ENCODE data around the gene PDE8A. TPM values are rescaled to one million over a fixed set of nuclear protein-coding genes. Genes with fewer than 3 reads are reported as not detected.

Gene PDE8A
- total and polyA plus RNA-seq, 5 experiments from 2014 or later: 0.90 to 32.3 (median 3.0) TPM

- no peak overlapping the region for H3K27ac Mint-ChIP-seq
- H3K4me1 Mint-ChIP-seq: no peaks in the 10 kb centered on the region
- POLR2A ChIA-PET: interaction anchor here (0.7 kb wide), 1 partner anchor 74 kb away, joined by 6 read pairs; no protein-coding TSS in a partner anchor
- peaks cover 3 to 42% (median 34%) of the 10 kb centered on the region in 3 donors for H3K36me3 Mint-ChIP-seq
- no peaks in the 10 kb centered on the region for H3K27me3 Mint-ChIP-seq
- ATAC-seq: no peak
- no peaks in the 10 kb centered on the region for H3K9me3 Mint-ChIP-seq
- DNase-seq: no peak
- H3K4me3 Mint-ChIP-seq: no peak overlapping the region
Observed at GRCh38 chr15:85139391-85139790, 157.7 kb downstream of the PDE8A start.

- H3K9me3 Mint-ChIP-seq: peaks cover 0 to 2% (median 0%) of the 10 kb centered on the region in 9 donors
- POLR2A ChIA-PET: no interaction called here
- ATAC-seq (no peak), DNase-seq (no peak)
- H3K27ac Mint-ChIP-seq: no peak overlapping the region
- peaks cover 0 to 21% (median 17%) of the 10 kb centered on the region in 3 donors for H3K36me3 Mint-ChIP-seq
- no peaks in the 10 kb centered on the region for H3K4me1 Mint-ChIP-seq
- H3K27me3 Mint-ChIP-seq: no peaks in the 10 kb centered on the region
- no peak overlapping the region for H3K4me3 Mint-ChIP-seq
Observed at GRCh38 chr15:85141726-85142125, 160.1 kb downstream of the PDE8A start.

GRCh38 chr15:85142312-85142711 lies 160.7 kb downstream of the PDE8A start:
- Mint-ChIP-seq H3K27ac (no peak overlapping the region), H3K27me3 (no peaks in the 10 kb centered on the region), H3K9me3 (peaks cover 0 to 2% (median 0%) of the 10 kb centered on the region in 9 donors), H3K36me3 (peaks cover 0 to 15% (median 12%) of the 10 kb centered on the region in 3 donors), H3K4me3 (no peak overlapping the region), H3K4me1 (no peaks in the 10 kb centered on the region)
- ATAC-seq: no peak
- no peak for DNase-seq
- POLR2A ChIA-PET: no interaction called here

GRCh38 chr15:85149465-85150129 lies 167.9 kb downstream of the PDE8A start:
- Mint-ChIP-seq H3K4me3 (peak overlapping the region in 2 of 10 donors; percentile 2 to 18), H3K9me3 (peaks cover 0 to 13% (median 4%) of the 10 kb centered on the region in 9 donors), H3K36me3 (peaks cover 0 to 7% (median 2%) of the 10 kb centered on the region in 3 donors), H3K27me3 (peaks cover 0 to 6% (median 1%) of the 10 kb centered on the region in 5 donors), H3K27ac (peak overlapping the region in 1 of 10 donors; percentile 15), H3K4me1 (peaks cover 8 to 19% (median 12%) of the 10 kb centered on the region in 4 donors)
- POLR2A ChIA-PET: interaction anchor here (0.7 kb wide), 1 partner anchor 169 kb away, joined by 3 read pairs; no protein-coding TSS in a partner anchor
- DNase-seq: peak in 3 of 10 donors; percentile 6 to 37 (median 36)
- ATAC-seq: peak; percentile 64 to 87

GRCh38 chr15:85150130-85150480 lies 168.4 kb downstream of the PDE8A start:
- peaks cover 0 to 7% (median 2%) of the 10 kb centered on the region in 3 donors for H3K36me3 Mint-ChIP-seq
- H3K27me3 Mint-ChIP-seq: peaks cover 0 to 6% (median 1%) of the 10 kb centered on the region in 5 donors
- DNase-seq (no peak), ATAC-seq (no peak)
- H3K9me3 Mint-ChIP-seq: peaks cover 0 to 13% (median 4%) of the 10 kb centered on the region in 9 donors
- H3K4me1 Mint-ChIP-seq: peaks cover 8 to 19% (median 12%) of the 10 kb centered on the region in 4 donors
- H3K4me3 Mint-ChIP-seq: no peak overlapping the region
- H3K27ac Mint-ChIP-seq: no peak overlapping the region
- POLR2A ChIA-PET: interaction anchor here (0.7 kb wide), 1 partner anchor 169 kb away, joined by 3 read pairs; no protein-coding TSS in a partner anchor

- ATAC-seq (no peak), DNase-seq (no peak)
- Mint-ChIP-seq H3K4me1 (peaks cover 8 to 19% (median 12%) of the 10 kb centered on the region in 4 donors), H3K27ac (no peak overlapping the region), H3K9me3 (peaks cover 0 to 13% (median 4%) of the 10 kb centered on the region in 9 donors), H3K36me3 (peaks cover 0 to 7% (median 2%) of the 10 kb centered on the region in 3 donors), H3K4me3 (no peak overlapping the region), H3K27me3 (peaks cover 0 to 6% (median 1%) of the 10 kb centered on the region in 5 donors)
- POLR2A ChIA-PET: no interaction called here
Observed at GRCh38 chr15:85151145-85151544, 169.5 kb downstream of the PDE8A start.

- no peak overlapping the region for H3K4me3 Mint-ChIP-seq
- H3K27me3 Mint-ChIP-seq: peaks cover 0 to 11% (median 1%) of the 10 kb centered on the region in 5 donors
- peaks cover 0 to 13% (median 4%) of the 10 kb centered on the region in 9 donors for H3K9me3 Mint-ChIP-seq
- H3K27ac Mint-ChIP-seq: no peak overlapping the region
- peaks cover 0 to 7% (median 2%) of the 10 kb centered on the region in 3 donors for H3K36me3 Mint-ChIP-seq
- peaks cover 8 to 19% (median 12%) of the 10 kb centered on the region in 4 donors for H3K4me1 Mint-ChIP-seq
- no peak for ATAC-seq
- DNase-seq: no peak
- POLR2A ChIA-PET: no interaction called here
Observed at GRCh38 chr15:85151861-85152260, 170.2 kb downstream of the PDE8A start.

- POLR2A ChIA-PET: no interaction called here
- Mint-ChIP-seq H3K9me3 (peaks cover 0 to 13% (median 4%) of the 10 kb centered on the region in 9 donors), H3K4me1 (peaks cover 5 to 10% (median 8%) of the 10 kb centered on the region in 4 donors)
Observed at GRCh38 chr15:85154061-85154460, 172.4 kb downstream of the PDE8A start.

GRCh38 chr15:85155360-85155759 lies 173.7 kb downstream of the PDE8A start:
- peaks cover 0 to 13% (median 4%) of the 10 kb centered on the region in 9 donors for H3K9me3 Mint-ChIP-seq
- H3K4me1 Mint-ChIP-seq: no peaks in the 10 kb centered on the region

More at GRCh38 chr15:85154061-85154460, 172.4 kb downstream of the PDE8A start:
- H3K27me3 Mint-ChIP-seq: peaks cover 0 to 12% (median 1%) of the 10 kb centered on the region in 5 donors
- no peak overlapping the region for H3K4me3 Mint-ChIP-seq
- ATAC-seq (no peak), DNase-seq (no peak)
- no peak overlapping the region for H3K27ac Mint-ChIP-seq
- peaks cover 0 to 7% (median 2%) of the 10 kb centered on the region in 3 donors for H3K36me3 Mint-ChIP-seq

GRCh38 chr15:85155857-85156256 lies 174.2 kb downstream of the PDE8A start:
- POLR2A ChIA-PET: no interaction called here
- no peak for DNase-seq
- Mint-ChIP-seq H3K27me3 (peaks cover 0 to 17% (median 1%) of the 10 kb centered on the region in 5 donors), H3K36me3 (peaks cover 0 to 7% (median 2%) of the 10 kb centered on the region in 3 donors), H3K4me3 (no peak overlapping the region), H3K4me1 (no peaks in the 10 kb centered on the region), H3K9me3 (peaks cover 0 to 13% (median 4%) of the 10 kb centered on the region in 9 donors), H3K27ac (no peak overlapping the region)
- ATAC-seq: no peak

More at GRCh38 chr15:85155360-85155759, 173.7 kb downstream of the PDE8A start:
- peaks cover 0 to 17% (median 1%) of the 10 kb centered on the region in 5 donors for H3K27me3 Mint-ChIP-seq
- DNase-seq (no peak), ATAC-seq (no peak)
- no peak overlapping the region for H3K27ac Mint-ChIP-seq
- H3K4me3 Mint-ChIP-seq: no peak overlapping the region
- peaks cover 0 to 7% (median 2%) of the 10 kb centered on the region in 3 donors for H3K36me3 Mint-ChIP-seq
- POLR2A ChIA-PET: no interaction called here

GRCh38 chr15:85157344-85157743 lies 175.7 kb downstream of the PDE8A start:
- Mint-ChIP-seq H3K27ac (no peak overlapping the region), H3K4me1 (no peaks in the 10 kb centered on the region), H3K9me3 (peaks cover 0 to 13% (median 4%) of the 10 kb centered on the region in 9 donors), H3K36me3 (peaks cover 0 to 11% (median 4%) of the 10 kb centered on the region in 3 donors), H3K4me3 (no peak overlapping the region), H3K27me3 (peaks cover 0 to 19% (median 1%) of the 10 kb centered on the region in 5 donors)
- DNase-seq: no peak
- ATAC-seq: no peak
- POLR2A ChIA-PET: no interaction called here

GRCh38 chr15:85162237-85162636 lies 180.6 kb downstream of the PDE8A start:
- H3K4me1 Mint-ChIP-seq: no peaks in the 10 kb centered on the region
- H3K27me3 Mint-ChIP-seq: peaks cover 0 to 18% (median 0%) of the 10 kb centered on the region in 5 donors
- POLR2A ChIA-PET: no interaction called here
- H3K4me3 Mint-ChIP-seq: no peak overlapping the region
- no peak for DNase-seq
- H3K36me3 Mint-ChIP-seq: peaks cover 0 to 16% (median 5%) of the 10 kb centered on the region in 3 donors
- peaks cover 0 to 30% (median 11%) of the 10 kb centered on the region in 9 donors for H3K9me3 Mint-ChIP-seq
- H3K27ac Mint-ChIP-seq: no peak overlapping the region
- ATAC-seq: no peak

GRCh38 chr15:85164841-85165466 lies 183.3 kb downstream of the PDE8A start:
- ATAC-seq (no peak), DNase-seq (no peak)
- Mint-ChIP-seq H3K4me1 (peaks cover 0 to 9% (median 3%) of the 10 kb centered on the region in 4 donors), H3K27me3 (peaks cover 0 to 26% (median under 1%) of the 10 kb centered on the region in 5 donors), H3K27ac (peak overlapping the region in 1 of 10 donors; percentile 40), H3K9me3 (peaks cover 0 to 30% (median 11%) of the 10 kb centered on the region in 9 donors), H3K36me3 (peaks cover 0 to 16% (median 5%) of the 10 kb centered on the region in 3 donors), H3K4me3 (no peak overlapping the region)
- POLR2A ChIA-PET: no interaction called here

All from naive thymus-derived CD8-positive, alpha-beta T cell (primary cell).